ENCODE results near the gene PTPRD.

Gene PTPRD

DNA sequence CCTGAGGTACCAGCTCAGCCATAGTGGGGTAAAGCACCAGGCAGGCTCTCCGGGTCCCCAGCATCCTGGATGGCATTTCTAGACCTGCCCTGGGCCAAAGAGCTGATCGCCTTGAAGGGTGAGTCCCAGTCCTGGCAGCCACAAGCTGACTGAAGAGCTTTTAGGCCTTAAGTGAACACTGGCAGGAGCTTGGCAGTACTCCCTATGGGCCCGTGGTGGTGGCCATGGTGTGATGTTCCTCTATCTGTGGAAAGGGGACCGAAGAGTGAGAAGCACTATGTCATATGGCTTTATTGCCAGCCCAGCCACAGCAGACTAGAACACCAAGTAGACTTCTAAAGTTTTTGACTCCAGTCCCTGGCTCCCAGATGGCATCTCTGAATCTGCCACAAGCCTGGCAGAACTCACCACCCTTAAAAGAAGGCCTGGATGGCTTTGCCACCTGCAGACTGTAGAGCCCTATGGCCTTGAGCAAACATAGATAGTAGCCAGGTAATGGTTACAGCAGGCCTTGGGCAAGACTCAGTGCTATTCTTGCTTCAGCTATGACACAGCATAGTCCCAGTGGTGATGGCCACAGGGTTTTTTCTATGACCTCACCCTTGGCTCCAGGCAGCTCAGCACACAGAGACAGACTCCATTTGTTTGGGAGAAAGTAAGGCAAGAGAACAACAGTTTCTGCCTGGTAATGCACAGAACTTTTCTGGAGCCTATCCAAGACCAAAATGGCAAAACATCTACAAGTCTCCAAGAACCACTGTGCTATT is 2011.7 kb downstream of the PTPRD start:
- DNase-seq, result no peak

DNA sequence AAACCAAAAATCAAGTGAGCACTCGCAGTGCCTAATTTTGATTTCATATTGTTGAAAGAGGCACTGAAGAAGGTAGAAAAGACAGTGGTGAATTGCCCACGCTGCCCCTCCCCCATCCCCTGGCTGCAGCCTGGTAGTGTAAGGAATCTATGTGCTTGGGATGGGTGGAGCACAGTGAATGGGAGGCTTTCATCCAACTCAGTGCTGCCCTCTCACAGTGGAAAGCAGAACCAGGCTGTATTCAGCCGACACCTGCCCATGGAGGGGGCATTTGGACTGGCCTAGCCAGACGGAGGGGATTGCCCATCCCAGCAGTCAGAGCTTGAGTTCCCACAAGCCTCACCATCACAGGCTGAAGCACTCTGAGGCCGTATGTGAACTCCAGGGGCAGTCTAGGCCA is 2012.9 kb downstream of the PTPRD start:
- no peak for DNase-seq

DNA sequence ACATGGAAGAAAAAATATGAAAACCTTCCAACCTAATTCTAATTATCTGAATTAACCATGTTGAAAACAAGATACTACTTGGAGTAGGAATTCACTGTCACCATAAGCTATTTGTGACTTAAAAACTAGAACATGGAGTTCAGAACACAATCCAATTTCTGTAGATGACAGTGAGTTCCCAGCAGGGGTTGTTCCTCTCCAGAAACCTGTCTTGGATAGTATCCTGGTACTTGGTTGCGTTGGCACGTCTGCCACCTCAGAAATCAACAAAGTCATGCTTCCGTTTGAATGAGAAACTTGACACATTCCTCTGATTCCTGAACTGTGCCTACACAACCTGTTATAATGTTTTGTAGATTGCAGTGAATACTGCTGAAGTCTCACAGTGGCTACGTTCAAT is 2023.3 kb downstream of the PTPRD start:
- no peak for DNase-seq

DNA sequence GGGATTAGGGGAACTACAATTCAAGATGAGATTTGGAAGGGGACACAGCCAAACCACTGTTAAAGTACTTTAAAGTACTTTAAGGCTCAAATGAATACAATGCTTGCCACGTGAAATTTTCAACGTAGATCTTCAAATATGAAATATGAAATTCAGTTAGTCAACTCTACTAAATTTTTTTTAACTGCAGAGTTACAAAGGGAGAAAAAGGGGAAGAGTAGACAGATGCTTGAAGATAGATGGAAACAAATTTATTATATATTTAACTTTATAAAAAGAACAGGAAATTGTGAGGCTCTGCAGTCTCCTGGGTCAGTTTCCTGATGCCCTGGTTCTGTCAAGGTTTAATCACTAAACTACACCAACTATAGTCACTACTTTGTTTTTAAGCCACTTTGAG is 2027.8 kb downstream of the PTPRD start:
- no peak for DNase-seq

DNA sequence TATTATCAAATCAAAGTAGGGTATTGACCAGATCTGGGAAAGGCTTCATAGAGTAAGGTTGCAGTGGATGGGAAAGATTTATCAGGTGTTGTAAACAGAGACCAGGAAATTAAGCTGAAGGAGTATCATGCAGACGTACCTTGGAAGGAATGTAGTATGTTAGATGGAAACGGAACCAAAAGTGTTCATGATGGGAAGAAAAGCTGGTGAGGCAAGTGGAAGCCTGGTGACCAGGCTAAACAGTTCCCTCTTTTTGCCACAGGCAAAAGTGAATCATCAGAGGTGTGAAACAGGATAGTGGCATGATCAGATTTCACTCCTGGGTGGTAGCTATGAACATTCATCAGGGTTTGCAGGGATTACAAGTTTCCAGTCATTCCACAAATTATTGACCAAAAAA is 2033.1 kb downstream of the PTPRD start:
- DNase-seq, result no peak

DNA sequence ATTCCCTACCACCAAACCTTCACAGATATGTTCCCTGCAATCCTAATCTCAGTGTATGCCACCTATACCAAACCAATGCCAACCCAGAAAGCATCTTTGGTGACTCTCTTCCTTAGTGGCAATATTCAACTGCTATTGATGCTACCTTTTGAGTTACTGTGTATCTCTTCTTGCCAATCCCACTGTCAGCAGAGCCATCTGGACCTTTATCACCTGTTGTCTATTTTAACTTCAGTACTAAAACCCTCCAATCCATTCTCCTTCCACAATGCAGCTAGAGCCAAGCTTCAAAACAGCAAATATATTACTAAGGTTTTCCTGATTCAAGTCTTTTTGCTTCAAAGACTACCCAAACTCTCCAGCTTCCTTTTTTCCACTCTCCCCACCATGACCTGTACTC is 2036.1 kb downstream of the PTPRD start:
- DNase-seq, result no peak

DNA sequence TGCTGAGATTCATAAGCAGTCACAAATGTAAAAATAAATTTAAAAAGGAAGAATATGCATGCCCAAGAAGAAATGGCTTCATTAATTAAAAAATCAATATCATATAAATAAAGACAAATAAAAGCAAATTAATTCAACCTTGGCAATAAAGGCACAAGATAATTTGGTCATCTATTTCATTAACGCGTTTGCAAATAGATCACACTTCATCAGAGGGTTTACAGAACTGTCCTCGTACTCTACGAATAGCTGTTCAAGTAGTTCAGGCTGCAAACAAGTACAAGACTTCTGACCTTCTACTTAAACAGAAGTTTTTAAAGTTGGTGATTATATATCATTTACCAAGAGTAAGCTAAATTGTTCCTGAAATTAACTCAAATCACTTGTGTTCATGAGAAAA is 2038.0 kb downstream of the PTPRD start:
- no peak for DNase-seq

DNA sequence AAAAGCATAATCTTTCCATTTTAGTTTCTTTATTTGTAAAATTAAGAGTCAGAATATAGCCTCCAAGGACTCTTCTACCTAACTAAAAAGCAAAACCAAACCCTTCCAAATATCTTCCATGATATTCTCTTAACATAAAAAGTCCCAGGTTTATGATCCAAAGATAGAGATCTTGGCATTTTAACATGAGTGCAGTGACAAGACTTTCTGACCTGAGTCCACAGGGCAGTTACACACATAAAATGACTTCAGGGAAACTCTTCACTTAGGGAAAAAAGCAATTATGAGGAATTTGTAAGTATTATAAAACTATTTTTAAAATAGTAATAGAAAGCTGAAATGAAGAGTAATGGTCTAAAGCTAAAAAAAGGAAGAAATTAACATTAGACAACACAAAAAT is 2040.6 kb downstream of the PTPRD start:
- DNase-seq, result no peak

DNA sequence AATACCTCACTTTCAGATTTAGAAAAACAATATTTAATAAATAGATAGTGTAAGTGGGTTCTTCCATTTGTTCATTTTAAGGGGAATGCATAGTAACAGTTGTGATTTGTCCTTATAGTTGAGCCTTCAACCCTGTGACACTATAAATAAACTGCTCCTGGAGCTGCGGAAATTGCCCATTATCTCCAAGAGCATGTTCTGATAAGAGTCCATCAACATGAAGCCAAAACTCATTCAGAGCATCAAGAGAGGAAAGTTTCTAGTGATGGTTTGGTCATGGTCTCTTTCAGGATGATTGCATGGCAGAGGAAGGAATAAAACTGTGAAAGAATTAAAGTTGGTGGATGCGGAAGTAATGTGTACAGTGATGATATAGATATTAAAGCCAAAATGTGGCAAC is 2041.2 kb downstream of the PTPRD start:
- DNase-seq, result no peak

DNA sequence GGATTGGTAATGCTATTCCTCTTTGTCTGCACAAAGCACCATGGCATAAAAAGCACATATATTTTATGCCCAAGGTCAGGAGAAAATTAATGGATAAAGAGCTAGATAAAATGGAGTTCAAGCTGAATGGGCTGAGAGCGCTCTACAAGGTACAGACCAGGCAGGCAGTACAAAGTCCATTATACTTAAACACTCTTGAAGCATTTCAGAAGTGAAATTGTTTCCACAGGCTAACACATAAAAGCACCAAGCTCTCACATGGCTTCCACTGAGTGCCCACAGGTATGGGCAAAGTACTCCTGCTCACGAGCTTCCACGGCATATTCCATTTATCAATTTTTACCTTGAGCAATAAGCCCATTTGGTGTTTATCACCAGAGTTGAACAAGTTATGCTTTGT is 2042.0 kb downstream of the PTPRD start:
- no peak for DNase-seq

DNA sequence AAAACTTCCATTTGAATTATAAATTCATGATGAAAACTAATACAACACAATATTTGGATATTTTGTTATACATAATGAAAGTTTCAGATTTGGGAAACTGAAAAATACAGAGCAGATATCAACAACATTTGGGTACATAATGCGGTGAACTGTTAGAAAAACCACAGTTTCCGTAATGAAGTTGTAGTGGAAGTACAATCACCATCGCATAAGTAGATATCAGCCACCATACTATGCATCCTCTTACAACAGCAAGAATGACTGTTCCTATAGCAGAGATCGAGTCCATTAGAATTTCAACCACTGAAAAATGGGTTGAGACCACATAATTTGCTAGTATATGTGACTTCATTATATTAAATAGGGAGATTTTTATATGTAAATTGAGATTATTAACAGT is 2043.0 kb downstream of the PTPRD start:
- no peak for DNase-seq

DNA sequence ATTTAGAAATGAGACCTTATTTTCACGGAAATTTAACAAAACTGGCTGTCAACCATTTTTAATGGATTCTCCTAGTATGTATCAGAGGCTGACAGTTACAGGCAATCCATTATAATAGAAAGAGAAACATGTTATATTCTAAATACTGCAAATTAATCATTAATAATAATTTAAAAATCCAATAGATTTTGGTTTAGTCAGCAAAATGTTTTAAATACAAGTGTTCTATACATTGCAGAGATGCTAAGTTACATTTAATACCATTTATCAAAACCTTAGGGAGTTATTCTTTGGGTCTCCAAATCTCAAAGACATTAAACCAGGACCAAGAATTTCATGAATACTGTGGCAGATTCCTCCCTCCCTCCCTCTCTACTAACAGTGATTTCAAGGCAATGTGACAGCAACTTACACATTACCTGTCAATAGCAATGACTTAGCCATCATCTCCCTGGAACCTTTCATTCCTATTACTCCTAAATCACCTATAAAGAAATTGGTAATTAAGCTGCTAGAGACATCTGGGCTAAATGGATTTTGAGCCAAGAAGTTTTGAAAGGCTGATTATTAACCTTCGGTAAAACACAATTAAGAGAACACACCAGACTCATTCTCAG is 2044.7 kb downstream of the PTPRD start:
- DNase-seq, result no peak

DNA sequence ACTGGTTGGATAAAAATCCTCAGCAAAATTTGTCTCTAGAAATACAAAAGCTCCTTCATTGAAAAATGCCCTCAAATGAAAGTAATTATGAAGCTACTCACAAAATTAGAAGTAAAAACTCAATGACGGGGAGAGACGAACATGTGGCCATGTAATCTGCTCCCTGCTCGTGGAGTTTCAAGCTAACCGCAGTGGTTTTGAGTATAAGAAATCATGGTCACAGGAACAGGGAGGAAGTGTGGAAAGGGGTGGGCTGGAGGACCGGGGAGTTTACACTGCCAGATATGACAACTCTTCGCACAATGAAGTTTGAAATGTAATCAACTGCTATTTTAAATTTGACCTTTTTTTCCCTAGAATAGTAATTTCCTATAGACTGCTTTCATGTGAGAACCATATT is 2047.8 kb downstream of the PTPRD start:
- no peak for DNase-seq

DNA sequence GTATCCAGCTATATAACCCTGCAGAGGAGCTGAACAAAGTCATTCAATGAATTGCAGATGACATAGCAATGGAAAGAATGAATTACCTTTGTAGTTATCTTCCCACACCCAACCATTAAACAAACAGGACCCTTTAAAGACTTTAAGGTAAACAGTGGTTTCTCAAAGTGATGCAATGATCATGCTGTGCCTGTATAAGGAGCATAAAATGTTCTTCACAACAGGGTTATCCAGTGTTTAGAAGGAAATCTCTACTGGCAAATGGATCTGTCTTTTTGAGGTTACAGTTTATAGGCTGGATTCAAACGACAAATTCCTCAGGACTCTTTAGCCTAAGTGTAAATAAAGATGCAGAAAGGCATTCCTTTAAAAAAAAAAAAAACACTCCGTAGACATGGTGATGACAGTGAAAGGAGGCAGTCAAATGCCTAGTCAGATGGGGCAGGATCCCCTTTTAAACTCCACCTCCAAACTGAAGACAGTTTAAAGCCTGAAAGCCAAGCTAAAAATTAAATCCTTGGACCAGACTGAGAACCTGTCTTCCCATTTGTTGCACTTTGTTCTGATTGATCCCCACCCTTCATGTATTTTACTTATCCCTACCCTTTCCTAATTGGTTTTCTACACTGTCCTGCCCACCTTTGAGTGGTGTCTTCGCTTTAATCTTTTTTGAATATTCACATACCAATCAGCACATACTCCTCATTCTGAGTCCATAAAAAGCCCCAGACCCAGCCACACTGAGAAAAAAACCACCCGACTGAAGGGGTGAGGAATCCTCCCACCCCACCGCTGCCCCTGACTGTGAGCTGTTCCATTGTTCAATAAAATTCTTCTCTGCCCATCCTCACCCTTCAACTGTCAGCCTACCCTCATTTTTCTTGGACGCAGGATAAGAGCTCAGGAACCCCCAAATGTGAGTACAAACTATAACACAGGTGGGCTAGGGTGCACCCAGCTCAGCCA is 2052.0 kb downstream of the PTPRD start:
- no peak for DNase-seq

DNA sequence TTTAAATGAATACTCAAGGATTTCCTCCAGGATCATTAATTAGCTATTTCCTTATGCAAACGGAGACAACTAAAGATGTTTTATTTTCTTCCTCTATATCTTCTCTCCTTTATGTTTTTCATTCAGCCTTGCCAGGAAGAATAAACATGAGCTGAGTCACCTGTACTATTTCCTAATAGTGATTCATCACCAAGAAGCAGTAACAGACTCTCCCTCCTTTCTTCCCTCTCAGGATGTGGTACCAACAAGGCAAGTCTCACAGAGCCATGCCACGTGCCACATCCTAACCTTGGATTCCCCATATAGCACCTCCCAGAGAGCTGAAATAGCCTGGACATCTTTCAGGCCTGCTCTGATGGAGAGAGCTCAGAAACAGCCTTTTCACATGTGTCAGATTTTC is 2054.6 kb downstream of the PTPRD start:
- no peak for DNase-seq

DNA sequence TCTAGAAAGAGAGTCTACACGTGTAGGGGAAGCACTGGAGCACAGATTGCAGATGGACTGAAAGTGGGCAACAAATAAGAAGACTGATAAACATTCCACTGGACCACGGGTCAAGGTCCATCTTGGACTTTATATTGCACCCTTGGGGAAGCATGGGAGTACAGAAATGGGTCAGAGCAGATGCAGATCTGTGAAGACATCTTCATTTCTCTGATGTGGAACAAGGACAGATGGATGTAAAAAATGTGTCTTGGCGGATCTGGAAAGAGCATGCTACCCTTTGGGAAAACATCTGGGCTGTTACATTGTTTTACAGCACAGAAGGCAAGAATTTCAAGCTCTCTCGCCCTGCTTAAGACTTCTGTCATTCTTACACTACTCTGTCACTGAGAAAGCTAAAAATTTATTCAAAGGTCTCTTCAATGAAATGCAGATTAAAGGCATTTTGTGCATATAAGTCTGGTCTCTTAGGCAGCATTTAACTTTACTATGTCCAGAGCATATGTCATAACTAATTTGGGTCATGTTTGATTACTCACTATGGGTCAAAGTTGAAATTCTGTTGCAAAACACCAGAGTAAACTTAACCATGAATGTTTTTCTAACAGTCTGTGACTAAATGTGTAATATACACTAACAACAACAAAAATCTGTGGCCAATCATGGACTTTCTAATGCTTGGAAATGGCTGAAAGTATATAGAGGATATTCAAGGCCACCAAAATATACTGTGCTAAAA is 2056.9 kb downstream of the PTPRD start:
- DNase-seq, result no peak

DNA sequence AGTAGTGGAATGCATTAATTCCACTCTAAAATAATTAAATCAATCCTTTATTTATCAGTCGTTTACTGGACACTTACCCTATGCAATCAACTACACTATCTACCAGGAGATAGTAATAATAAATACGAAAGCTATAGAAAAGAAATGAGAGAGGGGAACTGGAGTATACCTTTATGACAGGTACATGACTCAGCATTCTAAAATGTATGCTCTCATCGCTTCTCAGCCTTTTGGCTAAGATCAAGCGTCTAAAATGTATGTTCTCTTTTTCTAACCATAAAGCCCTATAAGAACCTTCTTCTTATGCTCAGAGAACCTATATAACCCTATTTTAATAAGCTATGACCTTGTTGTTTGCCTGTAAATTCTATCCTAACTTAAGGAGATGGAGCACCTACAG is 2059.4 kb downstream of the PTPRD start:
- no peak for DNase-seq

DNA sequence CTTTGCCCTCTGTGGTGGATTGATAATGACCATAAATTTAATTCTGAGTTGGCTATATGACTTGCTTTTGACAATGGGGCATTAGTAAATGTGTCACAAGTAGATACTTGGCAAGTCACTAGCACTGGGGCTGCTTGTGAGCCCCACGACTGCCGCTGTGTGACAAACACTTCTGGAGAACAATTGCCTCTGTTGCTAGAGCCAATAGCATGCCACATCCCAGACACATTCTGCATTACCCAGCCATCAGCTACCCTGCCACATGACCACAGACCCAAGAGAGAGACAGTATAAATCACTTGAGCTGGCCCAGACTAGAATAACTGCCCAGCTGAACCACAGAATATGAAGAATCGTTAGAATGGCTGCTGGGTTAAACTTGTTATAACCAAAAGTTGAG is 2060.1 kb downstream of the PTPRD start:
- DNase-seq, result no peak

DNA sequence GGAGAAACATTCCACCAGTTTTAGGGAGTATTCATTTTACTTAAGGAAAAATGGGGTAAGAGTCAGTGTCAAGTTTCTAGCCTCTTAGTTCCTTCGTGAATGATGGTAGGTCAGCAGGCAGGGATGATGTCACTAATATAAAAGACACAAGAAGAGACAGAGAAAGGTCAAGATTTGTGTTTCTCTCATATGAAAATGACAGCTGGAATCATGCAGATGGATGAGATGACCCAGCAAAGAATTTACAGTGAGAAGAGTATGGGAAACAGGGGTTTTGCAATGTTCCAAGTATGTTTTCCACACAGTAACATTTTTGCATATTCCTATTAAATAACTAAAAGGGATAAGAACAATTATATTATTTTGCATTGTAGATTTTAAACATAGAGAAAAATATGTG is 2063.6 kb downstream of the PTPRD start:
- DNase-seq, result no peak

DNA sequence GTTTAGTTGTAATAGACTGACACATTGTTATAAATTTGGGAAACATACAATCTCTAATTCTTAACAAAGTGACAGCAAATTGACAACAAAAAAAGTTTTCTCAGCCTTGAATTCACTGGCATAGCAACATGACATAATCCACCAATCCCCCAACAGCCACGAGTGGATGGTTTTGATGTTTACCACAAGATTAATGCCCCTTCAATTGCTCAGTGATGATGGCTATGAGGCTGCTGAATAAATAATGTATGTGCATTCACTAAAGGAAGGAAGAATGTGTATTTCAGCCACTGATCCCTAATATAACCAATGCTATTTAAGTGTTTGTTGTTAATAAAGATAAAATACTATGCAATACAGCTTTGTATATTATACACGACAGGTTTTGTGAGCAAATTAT is 2069.6 kb downstream of the PTPRD start:
- no peak for DNase-seq

DNA sequence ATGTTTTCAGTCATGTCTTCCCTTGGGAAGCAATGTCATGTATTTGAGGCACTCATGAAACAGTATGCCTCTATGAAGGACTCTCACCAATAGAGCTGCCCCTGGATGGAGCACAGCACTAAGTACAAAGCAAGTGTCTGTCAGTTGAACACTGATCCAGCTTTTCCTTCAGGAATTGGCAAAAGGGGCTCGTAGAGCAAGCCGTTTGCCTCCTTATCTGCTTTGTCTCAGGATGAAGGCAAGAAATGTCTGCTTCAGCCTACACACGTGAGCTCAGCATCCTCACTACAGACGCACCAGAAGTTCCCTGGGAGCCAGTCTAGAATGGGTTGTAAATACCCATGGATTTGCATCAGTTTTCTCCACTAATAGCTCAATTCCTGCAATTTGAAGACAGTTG is 2070.3 kb downstream of the PTPRD start:
- no peak for DNase-seq

DNA sequence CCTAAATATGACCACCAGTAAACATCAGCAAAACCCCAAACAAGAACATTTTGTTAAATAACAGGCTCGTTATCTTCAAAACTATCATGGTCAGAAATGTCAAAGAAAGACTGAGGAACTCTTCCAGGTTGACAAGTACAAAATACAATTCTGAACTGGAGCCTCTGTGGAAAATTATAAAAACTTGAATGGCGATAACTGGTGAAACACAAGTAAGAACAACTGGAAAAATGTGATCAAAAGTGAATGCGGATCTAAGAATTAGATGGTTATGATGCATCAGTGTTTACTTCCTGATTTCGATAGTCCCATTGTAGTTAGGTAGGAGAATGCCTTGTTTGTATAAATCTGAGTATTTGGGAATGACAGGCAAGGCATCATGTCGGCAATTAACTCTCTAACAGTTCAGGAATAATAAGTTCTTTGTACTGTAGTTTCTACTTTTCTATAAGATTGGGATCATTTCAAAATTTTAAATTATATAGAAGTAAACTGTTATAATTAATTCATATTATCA is 2073.1 kb downstream of the PTPRD start:
- DNase-seq, result no peak

DNA sequence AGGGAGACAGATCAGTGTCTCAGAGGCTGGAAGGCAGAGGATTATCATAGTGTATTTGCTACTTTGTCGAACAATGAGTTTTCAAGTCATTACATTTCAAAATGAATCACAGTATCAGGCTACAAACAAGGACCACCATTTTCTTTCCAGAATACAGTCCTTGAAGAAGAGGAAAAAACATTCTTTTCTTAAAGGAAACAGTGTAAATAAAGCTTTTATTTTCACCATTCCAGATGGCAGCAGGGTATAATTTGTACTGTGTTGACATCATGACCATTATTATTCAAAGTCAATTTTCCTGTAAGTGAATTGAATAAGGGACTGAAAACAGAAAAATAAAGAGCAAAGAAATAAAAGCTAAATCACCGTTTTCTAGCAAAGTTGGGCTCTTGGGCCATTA is 2076.0 kb downstream of the PTPRD start:
- DNase-seq, result no peak
